ENCODE results near the gene TIGAR.
A peak's percentile ranks its signal among the peaks of the same experiment; 100 is the strongest.

Gene TIGAR, protein sequence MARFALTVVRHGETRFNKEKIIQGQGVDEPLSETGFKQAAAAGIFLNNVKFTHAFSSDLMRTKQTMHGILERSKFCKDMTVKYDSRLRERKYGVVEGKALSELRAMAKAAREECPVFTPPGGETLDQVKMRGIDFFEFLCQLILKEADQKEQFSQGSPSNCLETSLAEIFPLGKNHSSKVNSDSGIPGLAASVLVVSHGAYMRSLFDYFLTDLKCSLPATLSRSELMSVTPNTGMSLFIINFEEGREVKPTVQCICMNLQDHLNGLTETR

DNA sequence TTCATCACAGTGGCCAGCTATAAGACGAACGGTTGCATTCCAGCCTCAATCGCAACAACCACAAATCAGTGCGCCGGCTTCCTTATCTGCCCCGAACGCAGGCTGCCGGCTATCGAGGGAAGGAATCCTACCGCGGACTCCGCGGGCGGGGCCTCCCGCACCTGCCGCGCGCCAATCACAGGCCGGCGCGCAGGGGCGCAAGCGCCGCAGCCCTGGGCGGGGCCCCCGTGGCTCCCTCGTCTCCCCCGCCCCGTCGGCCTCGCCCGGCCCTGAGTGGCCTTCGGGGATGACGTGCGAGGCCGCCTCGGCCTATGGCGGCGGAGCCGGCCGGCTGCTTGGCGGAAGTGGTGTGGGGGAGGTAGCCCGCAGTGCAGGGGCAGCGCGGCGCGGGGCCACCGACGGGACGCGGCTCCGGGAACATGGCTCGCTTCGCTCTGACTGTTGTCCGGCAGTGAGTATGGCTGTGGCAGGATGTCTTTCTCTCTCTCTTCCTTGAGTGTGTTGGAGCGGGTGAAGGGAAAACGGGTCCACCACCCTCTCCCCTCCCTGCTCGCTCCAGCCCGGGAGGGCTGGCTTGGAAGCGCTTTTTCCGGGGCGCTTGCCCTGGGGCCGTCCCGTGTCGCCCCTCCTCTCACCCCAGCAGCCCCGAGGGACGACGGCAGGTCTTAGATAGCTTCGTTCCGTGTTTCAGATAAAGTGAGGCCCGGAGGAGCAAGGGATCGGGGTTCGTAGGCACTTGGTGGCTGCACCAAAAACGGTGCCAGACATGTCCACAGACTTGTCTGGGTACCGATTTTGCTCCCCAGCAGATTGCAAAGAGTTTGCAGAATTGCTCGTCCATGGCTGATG lies at the start of gene TIGAR:
Gene TIGAR, plus strand, starts transcription at position 361 of the 849 bp plus-strand sequence. Its CDS starts 59 bp downstream, at position 420.
- peak; percentile 78 to 84 for DNase-seq (ENCODE audit: low read depth in 2 of 2)

DNA sequence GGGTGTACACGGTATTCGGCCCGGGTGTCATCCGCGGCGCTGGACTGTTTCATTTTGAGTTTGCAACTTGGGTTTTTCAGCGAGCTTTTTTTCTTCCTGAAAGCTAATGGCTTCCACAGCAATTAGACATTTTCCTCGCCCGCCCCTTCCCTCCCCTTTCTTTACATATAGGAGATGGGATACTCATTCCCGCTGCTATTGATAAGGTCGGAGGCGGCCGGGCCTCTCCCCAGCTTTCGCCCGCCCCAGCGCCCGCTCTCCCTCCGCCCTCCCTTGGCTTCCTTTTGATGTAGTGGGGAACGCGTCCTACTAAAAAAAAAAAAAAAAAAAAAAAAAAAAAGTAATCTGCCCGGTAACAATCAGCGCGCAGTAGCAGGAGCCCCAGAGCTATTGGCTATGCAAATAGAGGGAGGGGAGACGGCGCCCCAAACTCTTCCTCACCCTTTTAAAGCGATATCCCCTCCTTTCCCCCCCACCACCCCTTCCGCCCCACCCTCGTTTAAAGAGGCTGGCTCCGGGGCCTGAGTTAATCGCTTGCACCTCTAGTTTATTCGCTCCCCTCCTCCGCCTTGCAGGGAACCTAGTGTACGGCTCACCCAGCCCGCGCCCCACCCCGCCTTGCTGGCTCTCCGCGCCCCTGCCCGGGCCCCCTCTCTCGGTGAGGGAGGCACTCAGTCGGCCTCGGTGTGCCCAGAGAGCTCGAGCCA lies 49.1 kb upstream of the TIGAR start:
- peak; percentile 72 to 88 for DNase-seq (ENCODE audit: low read depth in 2 of 2)

DNA sequence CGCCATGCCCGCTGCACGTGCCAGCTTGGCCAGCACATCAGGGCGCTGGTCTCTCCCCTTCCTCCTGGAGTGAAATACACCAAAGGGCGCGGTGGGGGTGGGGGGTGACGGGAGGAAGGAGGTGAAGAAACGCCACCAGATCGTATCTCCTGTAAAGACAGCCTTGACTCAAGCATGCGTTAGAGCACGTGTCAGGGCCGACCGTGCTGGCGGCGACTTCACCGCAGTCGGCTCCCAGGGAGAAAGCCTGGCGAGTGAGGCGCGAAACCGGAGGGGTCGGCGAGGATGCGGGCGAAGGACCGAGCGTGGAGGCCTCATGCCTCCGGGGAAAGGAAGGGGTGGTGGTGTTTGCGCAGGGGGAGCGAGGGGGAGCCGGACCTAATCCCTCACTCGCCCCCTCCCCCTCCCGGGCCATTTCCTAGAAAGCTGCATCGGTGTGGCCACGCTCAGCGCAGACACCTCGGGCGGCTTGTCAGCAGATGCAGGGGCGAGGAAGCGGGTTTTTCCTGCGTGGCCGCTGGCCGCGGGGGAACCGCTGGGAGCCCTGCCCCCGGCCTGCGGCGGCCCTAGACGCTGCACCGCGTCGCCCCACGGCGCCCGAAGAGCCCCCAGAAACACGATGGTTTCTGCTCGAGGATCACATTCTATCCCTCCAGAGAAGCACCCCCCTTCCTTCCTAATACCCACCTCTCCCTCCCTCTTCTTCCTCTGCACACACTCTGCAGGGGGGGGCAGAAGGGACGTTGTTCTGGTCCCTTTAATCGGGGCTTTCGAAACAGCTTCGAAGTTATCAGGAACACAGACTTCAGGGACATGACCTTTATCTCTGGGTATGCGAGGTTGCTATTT lies 48.4 kb upstream of the TIGAR start:
- DNase-seq (ENCODE audit: low read depth in 2 of 2): peak in 1 of 2 donors; percentile 51

DNA sequence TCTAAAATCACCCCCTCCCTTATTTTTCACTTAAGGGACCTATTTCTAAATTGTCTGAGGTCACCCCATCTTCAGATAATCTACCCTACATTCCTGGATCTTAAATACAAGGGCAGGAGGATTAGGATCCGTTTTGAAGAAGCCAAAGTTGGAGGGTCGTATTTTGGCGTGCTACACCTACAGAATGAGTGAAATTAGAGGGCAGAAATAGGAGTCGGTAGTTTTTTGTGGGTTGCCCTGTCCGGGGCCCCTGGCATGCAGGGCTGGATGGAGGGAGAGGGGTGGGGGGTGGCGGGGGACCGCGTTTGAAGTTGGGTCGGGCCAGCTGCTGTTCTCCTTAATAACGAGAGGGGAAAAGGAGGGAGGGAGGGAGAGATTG lies 47.8 kb upstream of the TIGAR start:
- DNase-seq (ENCODE audit: low read depth in 2 of 2): no peak

DNA sequence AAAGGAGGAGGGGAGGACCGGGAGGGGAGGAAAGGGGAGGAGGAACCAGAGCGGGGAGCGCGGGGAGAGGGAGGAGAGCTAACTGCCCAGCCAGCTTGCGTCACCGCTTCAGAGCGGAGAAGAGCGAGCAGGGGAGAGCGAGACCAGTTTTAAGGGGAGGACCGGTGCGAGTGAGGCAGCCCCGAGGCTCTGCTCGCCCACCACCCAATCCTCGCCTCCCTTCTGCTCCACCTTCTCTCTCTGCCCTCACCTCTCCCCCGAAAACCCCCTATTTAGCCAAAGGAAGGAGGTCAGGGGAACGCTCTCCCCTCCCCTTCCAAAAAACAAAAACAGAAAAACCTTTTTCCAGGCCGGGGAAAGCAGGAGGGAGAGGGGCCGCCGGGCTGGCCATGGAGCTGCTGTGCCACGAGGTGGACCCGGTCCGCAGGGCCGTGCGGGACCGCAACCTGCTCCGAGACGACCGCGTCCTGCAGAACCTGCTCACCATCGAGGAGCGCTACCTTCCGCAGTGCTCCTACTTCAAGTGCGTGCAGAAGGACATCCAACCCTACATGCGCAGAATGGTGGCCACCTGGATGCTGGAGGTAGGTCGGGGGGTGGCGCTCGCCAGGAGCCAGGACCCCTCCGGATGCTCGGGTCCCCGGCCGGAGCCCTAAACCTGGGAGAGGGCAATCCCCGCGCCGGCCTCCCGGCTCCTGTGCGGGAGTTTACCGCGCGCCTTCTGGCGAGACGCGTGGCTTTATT lies 47.2 kb upstream of the TIGAR start, which contains the start of gene CCND2:
Gene CCND2, plus strand, starts transcription at position 111 of the 744 bp plus-strand sequence. Its CDS starts 279 bp downstream, at position 390.
- DNase-seq (ENCODE audit: low read depth in 2 of 2): peak in 1 of 2 donors; percentile 53

DNA sequence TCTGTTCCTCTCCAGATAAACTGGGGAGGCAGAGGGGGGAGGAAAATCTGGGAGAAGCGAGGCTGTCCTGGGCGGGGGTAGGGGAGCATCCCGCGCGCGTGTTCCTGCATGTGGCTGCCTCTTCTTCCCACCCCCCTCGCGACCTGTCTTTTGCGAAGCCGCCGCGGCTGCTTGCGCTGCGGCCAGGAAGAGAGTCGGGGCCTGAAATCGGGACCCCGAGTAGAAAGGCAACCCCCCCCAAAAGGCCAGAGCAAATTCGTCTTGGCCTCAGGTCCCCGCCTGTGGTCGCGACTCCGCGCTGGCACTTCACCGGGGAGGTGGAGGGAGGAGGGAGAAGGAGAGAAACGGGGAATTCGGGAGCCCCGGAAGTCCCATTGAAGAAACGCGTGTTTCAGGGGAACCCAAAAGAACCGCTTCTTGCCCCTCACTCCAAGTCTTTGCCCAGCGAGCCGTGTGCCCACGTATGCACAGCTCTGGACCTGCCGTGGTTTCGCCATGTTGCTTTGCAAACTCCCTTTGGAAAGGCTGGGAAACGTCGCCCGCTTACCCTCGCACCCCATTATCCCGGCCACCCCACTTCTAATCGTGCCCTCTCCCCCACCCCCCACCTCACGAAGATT lies 46.5 kb upstream of the TIGAR start:
- no peak for DNase-seq (ENCODE audit: low read depth in 2 of 2)

DNA sequence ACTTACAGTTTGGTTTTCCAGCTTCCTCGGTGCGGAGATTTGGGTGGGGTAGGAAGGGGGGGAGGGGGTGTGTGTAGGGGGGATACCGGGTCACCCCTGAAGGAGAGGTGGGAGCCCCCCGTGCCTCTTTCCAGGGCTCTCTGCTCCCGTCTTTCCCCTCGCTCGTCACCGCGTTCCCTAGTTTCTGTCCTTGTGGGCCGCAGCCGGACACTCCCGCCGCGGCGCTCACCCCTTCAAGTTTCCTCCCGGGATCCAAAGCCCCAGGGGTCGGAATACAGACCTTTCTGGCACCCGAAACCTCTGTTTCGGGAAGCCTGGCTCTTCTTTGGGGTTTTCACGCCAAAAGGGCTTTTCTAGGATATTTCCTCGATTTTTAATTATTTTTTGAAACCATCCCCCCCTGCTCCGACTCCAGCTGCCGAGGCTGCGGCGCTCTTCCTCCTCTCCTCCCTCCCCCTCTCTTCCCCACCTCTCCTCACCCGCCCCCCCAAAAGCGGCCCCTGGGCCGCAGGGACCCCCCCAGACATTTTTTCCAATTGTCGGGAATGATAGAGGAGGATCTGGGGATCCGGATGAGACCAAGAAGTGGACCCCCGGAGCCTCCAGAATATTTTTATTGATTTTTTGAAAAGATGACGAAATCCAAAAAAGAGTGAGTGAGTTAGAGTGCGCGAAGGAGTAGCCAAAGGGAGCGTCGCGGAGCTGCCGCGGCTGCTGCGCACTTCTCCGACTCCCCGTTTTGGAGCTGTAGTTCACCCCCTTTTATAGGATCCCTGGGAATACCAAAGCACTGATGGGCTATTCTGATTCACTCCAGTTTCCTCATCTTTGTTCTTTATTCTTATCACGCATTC lies 45.8 kb upstream of the TIGAR start:
- no peak for DNase-seq (ENCODE audit: low read depth in 2 of 2)

DNA sequence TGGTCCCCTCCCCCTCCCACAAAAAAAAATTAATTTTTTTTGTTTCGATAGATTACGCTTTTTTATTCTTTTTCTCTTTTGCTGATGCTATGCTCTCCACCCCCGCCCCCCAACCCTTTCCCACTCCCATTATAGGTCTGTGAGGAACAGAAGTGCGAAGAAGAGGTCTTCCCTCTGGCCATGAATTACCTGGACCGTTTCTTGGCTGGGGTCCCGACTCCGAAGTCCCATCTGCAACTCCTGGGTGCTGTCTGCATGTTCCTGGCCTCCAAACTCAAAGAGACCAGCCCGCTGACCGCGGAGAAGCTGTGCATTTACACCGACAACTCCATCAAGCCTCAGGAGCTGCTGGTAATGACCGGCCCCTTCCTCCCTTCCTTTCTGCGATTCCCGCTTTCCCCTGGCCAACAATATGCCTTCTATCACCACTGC lies 45.1 kb upstream of the TIGAR start:
- no peak for DNase-seq (ENCODE audit: low read depth in 2 of 2)

DNA sequence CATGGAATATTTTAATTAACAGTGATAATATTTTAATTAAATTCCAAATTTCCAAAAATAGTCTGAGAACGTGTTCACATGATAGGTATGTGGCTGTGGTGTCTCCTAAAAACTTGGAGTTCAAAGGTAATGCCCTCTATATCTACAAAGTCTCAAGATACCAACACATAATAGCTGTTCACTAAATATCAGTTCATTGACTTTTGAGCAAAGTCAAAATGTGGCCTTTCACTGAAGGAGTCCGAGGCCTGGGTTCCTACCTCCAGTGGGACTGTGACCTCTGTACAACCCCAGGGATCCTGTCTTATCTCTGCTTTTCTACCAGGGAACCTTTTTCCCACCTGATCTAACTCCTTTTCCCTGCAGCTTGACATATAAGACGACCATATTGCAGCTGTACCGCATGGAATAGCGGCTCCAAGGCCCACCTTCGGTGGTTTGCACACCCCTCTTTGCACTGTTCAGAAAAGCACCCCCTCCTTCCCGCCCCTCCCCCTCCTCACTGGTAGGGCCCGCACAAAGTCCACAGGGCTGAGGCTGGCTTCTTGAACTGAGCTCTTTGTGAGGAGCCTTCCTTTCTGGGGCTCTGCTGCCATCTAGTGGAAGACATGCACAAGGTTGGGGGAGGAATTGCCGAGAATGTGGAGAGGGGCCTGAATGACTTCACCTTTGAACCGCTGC lies 44.3 kb upstream of the TIGAR start:
- peak; percentile 67 to 81 for DNase-seq (ENCODE audit: low read depth in 2 of 2)

DNA sequence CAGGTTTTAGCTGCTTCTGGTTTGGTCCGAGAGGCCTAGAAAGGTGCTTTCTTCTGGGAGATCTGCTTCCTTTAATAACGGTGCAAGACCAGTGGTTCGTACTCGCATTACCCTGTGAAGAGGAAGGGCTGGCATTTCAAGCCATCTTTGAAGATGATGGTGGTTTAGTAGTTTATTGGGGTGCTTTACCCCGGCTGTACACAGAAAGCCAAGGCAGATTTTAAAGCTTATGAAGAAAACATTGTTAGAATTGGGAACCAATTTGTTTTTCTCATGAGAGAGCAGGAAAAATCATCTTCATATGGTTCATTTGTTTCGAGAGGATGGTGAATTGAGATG lies 43.8 kb upstream of the TIGAR start:
- no peak for DNase-seq (ENCODE audit: low read depth in 2 of 2)

DNA sequence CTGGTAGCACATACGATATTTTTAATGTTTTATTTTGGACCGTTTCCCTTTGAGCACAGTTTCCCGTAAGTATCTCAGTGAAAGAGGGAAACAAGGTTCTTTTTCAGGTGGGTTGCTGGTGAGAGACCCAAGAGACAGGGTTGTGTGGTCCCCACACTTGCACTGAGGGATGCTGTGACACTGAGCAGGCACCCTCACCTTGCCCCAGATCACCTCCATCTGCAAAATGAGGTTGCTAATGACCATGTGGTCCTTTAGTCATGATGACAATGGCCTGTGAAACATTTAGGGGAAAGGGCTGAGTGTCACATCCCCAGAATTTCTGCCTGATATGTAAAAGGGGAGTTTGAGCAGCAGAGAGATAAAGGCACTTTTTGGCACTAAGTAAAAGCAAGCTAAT lies 43.2 kb upstream of the TIGAR start:
- no peak for DNase-seq (ENCODE audit: low read depth in 2 of 2)

DNA sequence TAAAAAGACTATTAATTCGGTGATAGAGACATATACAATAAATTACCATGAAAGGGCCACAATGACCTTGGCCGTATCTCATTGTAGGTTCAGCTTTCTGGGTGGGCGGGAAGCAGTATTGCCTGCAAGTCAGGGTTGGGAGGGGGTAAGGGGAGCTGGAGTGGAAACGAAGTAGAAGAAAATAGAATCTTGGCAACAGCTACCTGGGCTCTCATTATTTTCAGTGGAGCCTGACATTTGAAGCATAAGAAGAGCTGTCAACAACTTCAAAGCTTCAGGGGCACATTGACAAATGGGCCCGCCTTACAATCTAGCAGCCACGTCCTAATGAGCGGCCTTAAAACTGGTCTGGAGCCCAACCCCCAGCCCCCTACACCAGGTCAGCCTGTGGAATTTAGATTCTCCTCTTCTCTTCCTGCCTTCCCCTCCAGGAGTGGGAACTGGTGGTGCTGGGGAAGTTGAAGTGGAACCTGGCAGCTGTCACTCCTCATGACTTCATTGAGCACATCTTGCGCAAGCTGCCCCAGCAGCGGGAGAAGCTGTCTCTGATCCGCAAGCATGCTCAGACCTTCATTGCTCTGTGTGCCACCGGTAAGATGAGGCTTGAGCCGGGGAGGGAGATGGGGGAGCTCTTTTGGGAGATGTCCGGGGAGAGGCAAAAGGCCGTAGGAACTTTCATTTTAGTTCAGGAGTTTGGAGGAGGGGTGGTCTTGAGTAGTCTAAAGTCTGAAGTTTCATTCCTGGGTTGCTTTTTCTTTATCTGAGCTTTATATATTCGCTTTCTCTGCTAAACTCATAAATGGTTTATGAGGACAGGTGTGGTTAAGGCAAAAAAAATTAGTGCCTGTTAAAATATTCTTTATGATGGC lies 42.5 kb upstream of the TIGAR start:
- no peak for DNase-seq (ENCODE audit: low read depth in 2 of 2)

DNA sequence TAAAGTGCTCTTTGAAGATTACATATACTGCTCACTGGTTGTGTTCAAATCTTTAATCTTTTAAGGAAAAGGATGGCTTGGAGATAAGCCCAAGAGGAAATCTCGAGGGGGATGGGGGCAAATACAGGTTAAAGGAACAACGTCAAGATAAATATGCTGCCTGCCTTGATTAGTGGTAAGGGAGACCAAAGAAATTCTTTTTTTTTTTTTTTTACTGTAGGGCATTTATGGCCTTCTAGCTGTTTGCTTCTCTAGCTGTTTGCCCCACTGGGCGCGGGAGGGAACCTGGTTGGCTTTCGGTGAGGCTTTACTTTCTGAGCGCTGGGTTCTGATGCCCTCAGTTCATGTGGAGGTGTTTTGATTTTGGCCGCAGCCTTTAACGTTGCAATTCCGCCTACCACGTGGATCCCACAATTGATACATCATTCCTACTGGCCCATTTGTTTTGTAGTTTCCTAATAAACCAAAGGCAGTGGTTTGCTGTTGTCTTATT lies 41.8 kb upstream of the TIGAR start:
- no peak for DNase-seq (ENCODE audit: low read depth in 2 of 2)

DNA sequence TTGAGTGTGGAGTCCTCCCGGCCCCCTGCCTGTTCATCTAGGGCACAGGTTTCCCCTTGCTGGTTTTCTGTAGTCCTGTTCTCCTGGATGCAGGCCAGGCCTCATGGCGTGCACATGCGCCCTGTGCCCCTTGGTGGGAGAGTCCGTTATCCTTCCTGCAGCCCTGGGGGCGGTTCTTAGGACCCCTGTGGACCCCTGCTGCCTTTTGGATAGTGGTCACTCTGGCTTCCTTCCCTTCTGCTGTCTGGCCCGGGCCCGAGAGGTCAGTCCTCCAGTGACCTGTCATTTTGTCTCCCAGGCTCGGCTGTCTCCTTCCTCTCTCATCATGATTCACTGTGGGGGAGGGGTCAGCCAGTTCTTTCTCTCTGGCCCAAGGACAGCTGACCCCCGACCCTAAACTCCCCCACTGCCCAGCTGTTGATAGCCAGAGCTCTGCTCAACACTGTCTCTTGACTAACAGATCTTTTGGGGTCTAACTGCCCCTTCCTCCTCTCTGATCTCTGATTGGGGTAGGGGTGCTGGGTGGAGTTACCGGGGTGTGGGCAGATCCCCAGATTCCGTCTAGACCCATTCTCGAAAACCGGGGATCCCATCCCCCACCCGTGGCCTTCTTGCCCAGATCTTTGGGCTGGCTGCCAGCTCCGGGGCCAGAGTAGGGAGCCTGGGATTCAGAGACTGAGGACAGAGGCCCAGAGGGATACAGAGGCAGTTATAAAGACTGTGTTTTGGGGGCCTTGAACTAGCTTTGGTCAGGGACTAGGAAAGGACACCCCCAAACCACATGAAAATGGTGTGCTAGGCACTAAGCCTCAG lies 40.5 kb upstream of the TIGAR start:
- DNase-seq (ENCODE audit: low read depth in 2 of 2): no peak

DNA sequence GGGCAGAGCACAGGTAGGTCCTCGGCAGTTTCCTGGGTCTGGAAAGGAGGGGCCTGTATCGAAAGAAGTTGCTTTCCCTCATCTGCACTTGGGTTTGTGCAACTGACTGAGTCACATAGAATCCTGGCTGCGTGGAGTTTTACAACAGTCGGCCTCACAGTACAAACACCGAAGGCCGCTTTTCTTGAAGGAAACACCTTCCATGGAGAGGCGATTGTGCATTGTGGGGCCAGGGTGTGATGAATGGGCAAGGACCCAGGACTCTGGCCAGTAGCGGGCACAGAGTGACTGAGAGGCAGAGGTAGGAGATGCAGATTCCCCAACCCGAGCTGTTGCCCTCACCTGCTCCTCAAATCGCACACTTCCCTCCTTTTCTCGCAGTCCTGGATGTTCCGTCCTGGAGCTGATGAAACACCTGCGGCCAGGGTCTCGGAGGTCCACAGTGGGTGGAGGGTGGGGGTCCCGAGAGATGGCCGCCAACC lies 39.8 kb upstream of the TIGAR start:
- no peak for DNase-seq (ENCODE audit: low read depth in 2 of 2)

DNA sequence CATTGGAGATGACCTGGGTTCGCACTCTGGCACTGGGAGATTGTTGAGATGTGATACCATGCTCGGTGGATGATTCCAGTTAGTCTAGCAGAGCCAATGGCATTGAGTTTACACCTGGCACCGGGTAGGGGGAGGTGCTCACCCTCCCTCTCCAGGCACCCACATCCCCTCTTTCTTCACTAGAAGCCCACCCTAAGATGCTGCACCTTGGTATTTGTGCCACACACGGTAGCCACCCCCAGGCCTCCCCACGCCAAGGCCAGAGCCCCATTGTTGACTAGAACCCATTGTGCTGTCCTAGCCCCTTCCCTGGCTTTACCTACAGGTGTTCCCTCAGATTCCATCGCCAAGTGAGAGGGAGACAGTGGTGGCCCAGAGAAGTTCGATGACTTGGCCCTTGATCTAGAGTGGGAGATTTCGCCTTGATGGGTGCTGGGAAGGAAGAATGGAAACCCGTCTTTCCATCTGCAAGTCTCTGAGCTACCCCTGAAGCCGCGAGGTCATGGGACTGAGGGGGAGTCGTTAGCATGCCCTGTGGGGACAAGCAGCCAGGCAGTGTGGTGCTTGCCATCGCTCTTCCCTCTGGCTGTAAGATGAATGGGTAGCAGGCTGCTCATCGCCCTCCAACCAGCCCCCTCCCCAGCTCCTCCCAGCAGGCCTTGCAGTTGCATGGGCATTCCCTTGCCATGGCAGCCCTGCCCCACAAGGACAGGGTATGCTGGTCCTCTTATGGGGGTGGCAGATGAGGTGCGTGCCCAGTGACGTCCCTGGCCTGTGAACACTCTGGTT lies 38.7 kb upstream of the TIGAR start:
- no peak for DNase-seq (ENCODE audit: low read depth in 2 of 2)
